ENCODE measurements around the gene TMEM25.

GRCh38 chr11:118536726-118537125 is 5.7 kb downstream of the TMEM25 start:
- no peak for TF ChIP-seq RAD21 (IDR thresholded peaks at IDR 0.05)
- TF ChIP-seq CTCF (IDR thresholded peaks at IDR 0.05; ENCODE audit: low read depth, low read length, missing input control), result no peak
- no peak for TF ChIP-seq REST (IDR thresholded peaks at IDR 0.05)
- TF ChIP-seq TAF1 (conservative IDR thresholded peaks at IDR 0.05), result no peak
- no peak for TF ChIP-seq RXRA (IDR thresholded peaks at IDR 0.05)
- TF ChIP-seq SP1 (IDR thresholded peaks at IDR 0.05), result no peak
- TF ChIP-seq ZBTB33 (IDR thresholded peaks at IDR 0.05), result no peak
